ENCODE data around the gene AATK. TPM values are rescaled to one million over a fixed set of nuclear protein-coding genes. Genes with fewer than 3 reads are reported as not detected.

The AATK gene
- total RNA-seq, 1 donor from 2014 or later: 7.7 TPM

GRCh38 chr17:81162491-81162890, 3.5 kb downstream of the AATK start:
- no peak for DNase-seq (ENCODE audit: low spot score)
- H3K9me3 Mint-ChIP-seq (ENCODE audit: unreplicated experiment): no peaks in the 10 kb centered on the region
- peaks cover 4% of the 10 kb centered on the region for H3K4me1 Mint-ChIP-seq (ENCODE audit: unreplicated experiment)
- TF ChIP-seq CTCF (IDR thresholded peaks at IDR 0.05; ENCODE audit: unreplicated experiment): no peak
- H3K27ac Mint-ChIP-seq (ENCODE audit: unreplicated experiment): no peak overlapping the region
- H3K36me3 Mint-ChIP-seq (ENCODE audit: low read depth, unreplicated experiment): no peaks in the 10 kb centered on the region
- H3K27me3 Mint-ChIP-seq (ENCODE audit: unreplicated experiment): peaks cover 7% of the 10 kb centered on the region
- H3K4me3 Mint-ChIP-seq (ENCODE audit: unreplicated experiment): no peak overlapping the region

GRCh38 chr17:81161972-81162371, 4.0 kb downstream of the AATK start:
- TF ChIP-seq CTCF (IDR thresholded peaks at IDR 0.05; ENCODE audit: unreplicated experiment): no peak
- no peak overlapping the region for H3K4me3 Mint-ChIP-seq (ENCODE audit: unreplicated experiment)
- H3K27ac Mint-ChIP-seq (ENCODE audit: unreplicated experiment): no peak overlapping the region
- no peaks in the 10 kb centered on the region for H3K9me3 Mint-ChIP-seq (ENCODE audit: unreplicated experiment)
- H3K36me3 Mint-ChIP-seq (ENCODE audit: low read depth, unreplicated experiment): no peaks in the 10 kb centered on the region
- H3K27me3 Mint-ChIP-seq (ENCODE audit: unreplicated experiment): peaks cover 3% of the 10 kb centered on the region
- peaks cover 4% of the 10 kb centered on the region for H3K4me1 Mint-ChIP-seq (ENCODE audit: unreplicated experiment)
- DNase-seq (ENCODE audit: low spot score): no peak

GRCh38 chr17:81161536-81161935, 4.5 kb downstream of the AATK start:
- Mint-ChIP-seq H3K27ac (ENCODE audit: unreplicated experiment) (no peak overlapping the region), H3K9me3 (ENCODE audit: unreplicated experiment) (no peaks in the 10 kb centered on the region), H3K4me3 (ENCODE audit: unreplicated experiment) (no peak overlapping the region), H3K36me3 (ENCODE audit: low read depth, unreplicated experiment) (no peaks in the 10 kb centered on the region), H3K4me1 (ENCODE audit: unreplicated experiment) (peaks cover 4% of the 10 kb centered on the region), H3K27me3 (ENCODE audit: unreplicated experiment) (peaks cover 3% of the 10 kb centered on the region)
- TF ChIP-seq CTCF (IDR thresholded peaks at IDR 0.05; ENCODE audit: unreplicated experiment): no peak
- DNase-seq (ENCODE audit: low spot score): no peak

GRCh38 chr17:81160747-81161453, 5.1 kb downstream of the AATK start:
- H3K9me3 Mint-ChIP-seq (ENCODE audit: unreplicated experiment): no peaks in the 10 kb centered on the region
- DNase-seq (ENCODE audit: low spot score): no peak
- no peak overlapping the region for H3K27ac Mint-ChIP-seq (ENCODE audit: unreplicated experiment)
- peaks cover 4% of the 10 kb centered on the region for H3K4me1 Mint-ChIP-seq (ENCODE audit: unreplicated experiment)
- H3K4me3 Mint-ChIP-seq (ENCODE audit: unreplicated experiment): no peak overlapping the region
- H3K36me3 Mint-ChIP-seq (ENCODE audit: low read depth, unreplicated experiment): no peaks in the 10 kb centered on the region
- TF ChIP-seq CTCF (IDR thresholded peaks at IDR 0.05; ENCODE audit: unreplicated experiment): no peak
- H3K27me3 Mint-ChIP-seq (ENCODE audit: unreplicated experiment): peaks cover 3% of the 10 kb centered on the region

- Mint-ChIP-seq H3K9me3 (ENCODE audit: unreplicated experiment) (no peaks in the 10 kb centered on the region), H3K4me3 (ENCODE audit: unreplicated experiment) (no peak overlapping the region), H3K4me1 (ENCODE audit: unreplicated experiment) (peaks cover 4% of the 10 kb centered on the region), H3K36me3 (ENCODE audit: low read depth, unreplicated experiment) (no peaks in the 10 kb centered on the region), H3K27me3 (ENCODE audit: unreplicated experiment) (peaks cover 3% of the 10 kb centered on the region), H3K27ac (ENCODE audit: unreplicated experiment) (no peak overlapping the region)
- TF ChIP-seq CTCF (IDR thresholded peaks at IDR 0.05; ENCODE audit: unreplicated experiment): no peak
- peak; percentile 62 for DNase-seq (ENCODE audit: low spot score)
Observed at GRCh38 chr17:81160306-81160705, 5.7 kb downstream of the AATK start.
